ENCODE results near the gene ELOA. TPM values are rescaled to one million over a fixed set of nuclear protein-coding genes. Genes with fewer than 3 reads are reported as not detected.

The ELOA gene
- total and polyA plus RNA-seq, 2 of the 13 experiments (the other 11 are each of a cell fraction or from before 2014, with no cell fraction given): 14.2 to 28.5 TPM

GRCh38 chr1:23800400-23801337 is 57.4 kb downstream of the ELOA start, which contains the start of gene GALE (continued):
- 0 out of 2 replicates have a peak, but pooled peaks have one; percentile 28 for TF ChIP-seq HOMEZ (CRISPR knock-in tag; IDR thresholded peaks at IDR 0.05; ENCODE audit: low read depth)
- TF ChIP-seq BCL3 (CRISPR knock-in tag; IDR thresholded peaks at IDR 0.05): no peak
- TF ChIP-seq JDP2 (CRISPR knock-in tag; IDR thresholded peaks at IDR 0.05; ENCODE audit: borderline replicate concordance): no peak
- no peak; the same call in 1 of the 2 replicates for TF ChIP-seq PAF1 (CRISPR knock-in tag; IDR thresholded peaks at IDR 0.05)
- peak; percentile 74 for TF ChIP-seq CREM (IDR thresholded peaks at IDR 0.05)
- TF ChIP-seq CREM (CRISPR knock-in tag; IDR thresholded peaks at IDR 0.05): no peak
- TF ChIP-seq HNRNPK (IDR thresholded peaks at IDR 0.05; ENCODE audit: low read depth, low read length, poor library complexity, severe bottlenecking): peak; percentile 78
- TF ChIP-seq ZNF720 (CRISPR knock-in tag; IDR thresholded peaks at IDR 0.05): no peak
- no peak for TF ChIP-seq ZNF484 (CRISPR knock-in tag; IDR thresholded peaks at IDR 0.05; ENCODE audit: borderline replicate concordance, low read depth)
- no peak for TF ChIP-seq SNAPC5 (CRISPR knock-in tag; IDR thresholded peaks at IDR 0.05; ENCODE audit: borderline replicate concordance)
- TF ChIP-seq ZNF512 (CRISPR knock-in tag; IDR thresholded peaks at IDR 0.05): no peak
- TF ChIP-seq HOXA9 (CRISPR knock-in tag; IDR thresholded peaks at IDR 0.05; ENCODE audit: borderline replicate concordance): 0 out of 2 replicates have a peak, but pooled peaks have one; percentile 44
- TF ChIP-seq ZSCAN21 (CRISPR knock-in tag; IDR thresholded peaks at IDR 0.05; ENCODE audit: borderline replicate concordance): no peak
- TF ChIP-seq ZNF274 (CRISPR knock-in tag; IDR thresholded peaks at IDR 0.05): peak; percentile 74
- no peak; the same call in 1 of the 2 replicates for TF ChIP-seq HDAC2 (CRISPR knock-in tag; IDR thresholded peaks at IDR 0.05)
- no peak; the same call in 1 of the 2 replicates for TF ChIP-seq ZNF550 (CRISPR knock-in tag; IDR thresholded peaks at IDR 0.05; ENCODE audit: borderline replicate concordance)
- TF ChIP-seq GPN1 (CRISPR knock-in tag; IDR thresholded peaks at IDR 0.05; ENCODE audit: borderline replicate concordance): 0 out of 2 replicates have a peak, but pooled peaks have one; percentile 10
- TF ChIP-seq TFE3 (CRISPR knock-in tag; IDR thresholded peaks at IDR 0.05): no peak; the same call in 1 of the 2 replicates
- TF ChIP-seq ZUFSP (CRISPR knock-in tag; IDR thresholded peaks at IDR 0.05; ENCODE audit: borderline replicate concordance): no peak
